ENCODE measurements around the gene CYP11A1.
A peak's percentile ranks its signal among the peaks of the same experiment; 100 is the strongest.

Gene CYP11A1

DNA sequence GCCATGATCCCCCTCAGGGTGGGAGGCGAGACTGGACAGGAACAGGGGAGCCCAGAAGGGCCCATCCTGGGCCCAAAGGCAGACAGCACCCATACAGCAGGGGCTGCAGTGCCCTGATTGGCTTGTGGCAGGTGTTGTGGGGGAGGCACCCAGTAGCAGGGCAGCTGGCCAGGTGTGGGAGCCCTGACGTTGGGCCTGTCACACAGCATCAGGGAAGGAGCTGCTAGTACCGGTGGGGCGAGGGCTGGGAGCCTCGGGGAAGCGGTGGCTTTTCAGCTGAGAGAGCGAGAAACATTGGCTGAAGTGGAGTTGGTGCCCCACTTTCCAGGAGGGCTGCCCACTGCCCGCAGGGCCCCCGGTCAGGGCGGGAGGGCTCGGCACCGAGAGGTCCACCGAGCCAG is 19.7 kb upstream of the CYP11A1 start:
- no peak for DNase-seq

GRCh38 chr15:74386496-74387140 is 19.2 kb upstream of the CYP11A1 start:
- no peak for DNase-seq

DNA sequence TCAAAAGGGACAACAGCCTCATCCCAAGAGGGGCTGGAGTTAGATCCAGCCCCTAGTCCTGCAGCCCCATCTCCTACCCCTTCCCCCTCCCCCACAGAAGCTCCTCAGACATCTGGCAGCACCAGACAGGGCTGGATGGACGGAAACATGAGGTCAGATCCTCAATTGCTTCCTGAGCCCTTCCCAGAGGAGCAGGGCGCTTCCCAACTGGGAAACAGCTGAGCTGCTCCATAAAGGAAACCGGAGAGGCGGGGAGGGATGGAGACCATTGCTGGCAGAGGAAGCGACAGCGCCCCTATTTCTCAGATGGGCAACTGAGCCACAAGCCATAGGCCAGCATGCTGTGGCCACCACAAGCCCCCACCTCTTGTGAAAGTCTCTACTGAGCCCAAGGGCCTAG is 18.3 kb upstream of the CYP11A1 start:
- no peak for DNase-seq

- DNase-seq = no peak
These were observed 17.6 kb upstream of the CYP11A1 start for GRCh38 chr15:74384881-74385643.

DNA sequence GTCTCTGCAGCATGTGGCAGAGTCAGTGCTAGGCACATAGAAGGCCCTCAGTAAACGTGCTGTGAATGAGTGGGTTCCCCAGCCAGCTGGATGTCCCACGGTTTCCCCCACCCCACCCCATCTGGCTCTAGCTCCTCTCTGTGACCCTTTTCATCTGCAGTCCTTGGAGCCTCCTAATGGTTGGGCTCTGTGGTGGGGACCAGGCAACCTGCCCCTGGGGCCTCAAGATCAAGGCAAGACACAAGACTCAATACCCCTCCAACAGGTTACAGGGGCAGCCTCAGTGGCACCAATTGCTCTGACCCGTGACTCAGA is 17.1 kb upstream of the CYP11A1 start:
- no peak for DNase-seq

GRCh38 chr15:74383695-74384565 is 16.5 kb upstream of the CYP11A1 start:
- DNase-seq = no peak

DNA sequence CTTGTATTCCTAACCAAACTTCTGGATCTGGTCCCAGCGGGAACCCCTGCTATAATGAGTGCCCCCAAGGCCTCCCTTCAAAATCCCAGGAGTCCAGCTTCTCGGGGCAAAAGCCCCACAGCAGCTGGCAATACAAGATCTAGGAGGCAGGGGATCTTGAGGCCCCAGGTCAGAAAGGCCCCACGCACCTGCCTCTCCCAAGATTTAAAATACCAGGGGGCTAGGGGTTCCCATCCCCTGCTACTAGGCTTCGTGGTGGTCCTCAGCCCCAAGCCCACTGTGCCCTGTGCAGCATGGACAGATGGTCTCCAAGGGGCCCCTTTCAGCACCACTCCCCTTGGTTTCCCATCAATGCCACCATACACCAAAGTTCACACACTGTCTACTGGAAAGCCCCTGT is 15.8 kb upstream of the CYP11A1 start:
- DNase-seq = no peak

DNA sequence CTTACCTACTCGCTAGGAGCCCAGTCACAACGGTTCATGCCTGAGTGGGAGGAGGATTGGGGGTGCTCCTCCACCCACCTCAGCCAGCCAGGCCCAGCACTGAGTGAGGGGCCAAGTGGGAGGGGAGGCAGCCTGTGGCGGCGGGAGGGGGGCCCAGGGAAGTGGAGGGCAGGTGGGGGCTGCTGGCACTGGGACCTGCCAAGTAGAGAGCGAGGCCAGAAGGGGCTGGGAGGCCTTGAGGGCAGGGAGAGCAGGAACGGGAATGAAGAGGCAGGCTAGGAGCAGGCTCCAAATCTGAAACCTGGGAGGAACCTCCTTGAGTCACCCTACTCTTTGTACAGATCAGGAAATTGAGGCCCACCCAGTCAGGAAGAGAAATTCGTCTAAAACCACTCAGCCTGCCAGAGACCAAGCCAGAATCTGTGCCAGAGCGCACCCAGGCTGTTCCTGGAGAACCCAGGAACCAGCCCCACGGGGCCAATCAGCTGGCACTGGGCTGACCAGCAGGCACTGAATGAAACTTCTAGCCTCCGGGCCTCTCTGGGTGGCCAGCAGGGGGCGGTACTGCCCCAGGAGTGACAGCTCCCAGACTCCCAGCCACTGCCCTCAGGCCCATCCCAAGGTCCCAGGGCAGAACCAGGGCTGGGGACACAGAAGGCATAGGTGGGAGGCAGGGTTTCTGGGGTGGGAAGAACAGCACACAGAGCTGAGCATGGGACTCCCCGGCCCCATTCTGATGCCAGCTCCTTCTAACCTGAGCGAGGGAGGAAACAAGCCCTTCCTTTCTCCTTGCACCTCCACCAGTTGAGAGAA is 14.8 kb upstream of the CYP11A1 start:
- DNase-seq = no peak

DNA sequence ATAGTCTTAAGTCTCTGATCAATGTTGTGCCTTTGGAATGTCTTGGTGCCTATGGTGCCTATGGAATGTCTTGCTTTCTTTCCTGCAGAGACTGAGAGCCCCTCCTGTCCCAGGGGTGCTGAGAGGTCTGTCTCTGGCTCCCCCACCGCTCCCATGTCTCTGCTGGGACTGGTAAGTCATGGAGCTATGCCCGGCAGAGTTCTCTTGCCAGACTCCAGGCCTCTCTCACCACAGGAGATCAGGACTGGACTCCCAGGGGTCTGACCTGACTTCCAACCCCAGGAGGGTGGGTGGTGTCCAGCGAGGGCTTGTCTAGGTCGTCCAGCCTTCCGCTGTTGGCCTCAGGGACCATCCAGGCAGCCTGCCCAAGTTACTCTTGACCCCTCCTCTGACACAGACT is 14.0 kb upstream of the CYP11A1 start:
- DNase-seq = no peak

GRCh38 chr15:74381190-74381453 is 13.7 kb upstream of the CYP11A1 start:
- no peak for DNase-seq

GRCh38 chr15:74380361-74381189 is 13.1 kb upstream of the CYP11A1 start:
- no peak for DNase-seq

- no peak for DNase-seq
These were observed 11.4 kb upstream of the CYP11A1 start for GRCh38 chr15:74378848-74379247.

GRCh38 chr15:74377831-74378766 is 10.7 kb upstream of the CYP11A1 start:
- no peak for DNase-seq

DNA sequence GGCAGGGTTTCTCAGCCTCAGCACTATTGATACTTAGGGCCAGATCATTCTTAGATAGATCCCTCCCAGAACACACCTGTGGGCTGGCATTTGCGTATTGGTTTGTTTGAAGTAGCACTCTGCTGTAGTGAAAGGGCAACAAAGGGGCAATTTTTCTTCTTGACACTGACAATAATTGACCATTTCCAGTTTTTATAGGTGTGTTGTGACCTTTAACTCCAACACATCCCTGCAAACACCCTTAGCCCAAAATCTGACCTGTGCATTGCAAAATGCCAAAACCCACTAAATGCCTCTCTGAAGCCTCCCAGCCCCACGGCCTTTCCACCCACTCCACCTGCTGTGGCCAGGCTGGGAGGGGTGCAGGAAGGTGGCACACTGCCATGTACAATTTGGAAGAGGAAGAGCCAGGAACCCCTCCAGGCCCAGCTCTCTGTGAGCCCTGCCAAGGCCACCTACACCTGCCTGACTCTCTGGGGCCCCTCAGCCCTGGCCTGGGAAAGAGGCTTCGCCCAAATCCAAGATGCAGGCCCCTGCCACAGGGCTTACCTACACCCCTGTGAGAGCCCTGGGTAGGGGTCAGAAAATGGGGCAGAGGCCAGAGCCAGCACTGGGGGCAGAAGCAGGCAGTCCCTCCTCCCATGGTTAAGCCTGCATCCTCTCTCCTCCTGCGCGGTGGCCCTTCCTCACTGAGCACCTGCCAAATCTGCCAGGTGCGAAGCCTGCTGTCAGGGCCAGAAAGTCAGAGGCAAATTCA is 9.6 kb upstream of the CYP11A1 start:
- DNase-seq = no peak

DNA sequence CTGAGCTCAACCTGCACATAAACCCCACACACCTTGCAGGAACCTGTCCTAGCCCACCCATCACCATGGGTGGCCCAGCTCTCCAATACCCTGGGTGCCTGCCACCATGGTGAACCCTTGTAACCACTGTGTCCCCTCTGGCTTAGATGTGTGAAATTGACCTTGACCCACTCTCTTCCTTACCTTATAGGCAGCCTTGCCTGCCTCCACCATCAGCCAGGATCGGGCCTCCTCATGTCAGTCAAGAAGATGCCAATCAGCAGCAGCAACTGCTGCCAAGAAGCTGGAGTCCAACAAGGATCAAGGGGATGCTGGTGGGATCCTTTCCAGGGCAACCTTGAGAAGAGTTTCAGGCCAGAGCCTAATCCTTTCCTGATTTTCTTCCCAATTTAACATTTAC is 8.8 kb upstream of the CYP11A1 start:
- DNase-seq = no peak

DNA sequence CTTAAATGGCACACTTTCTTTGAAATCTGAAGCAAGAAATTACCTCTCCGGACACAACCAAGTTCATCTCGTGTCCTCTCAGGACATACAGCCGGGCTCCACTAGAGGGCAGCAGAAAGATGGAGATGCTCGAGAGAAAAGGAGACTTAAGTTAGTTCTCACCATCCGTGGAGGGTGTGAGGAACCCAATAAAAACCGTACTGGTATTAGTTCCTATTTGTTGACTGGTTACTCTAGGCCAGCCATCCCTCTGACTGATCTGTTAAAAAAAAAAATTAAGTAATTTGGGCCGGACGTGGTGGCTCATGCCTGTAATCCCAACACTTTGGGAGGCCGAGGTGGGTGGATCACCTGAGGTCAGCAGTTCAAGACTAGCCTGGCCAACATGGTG is 7.9 kb upstream of the CYP11A1 start:
- peak; percentile 13 for DNase-seq

DNA sequence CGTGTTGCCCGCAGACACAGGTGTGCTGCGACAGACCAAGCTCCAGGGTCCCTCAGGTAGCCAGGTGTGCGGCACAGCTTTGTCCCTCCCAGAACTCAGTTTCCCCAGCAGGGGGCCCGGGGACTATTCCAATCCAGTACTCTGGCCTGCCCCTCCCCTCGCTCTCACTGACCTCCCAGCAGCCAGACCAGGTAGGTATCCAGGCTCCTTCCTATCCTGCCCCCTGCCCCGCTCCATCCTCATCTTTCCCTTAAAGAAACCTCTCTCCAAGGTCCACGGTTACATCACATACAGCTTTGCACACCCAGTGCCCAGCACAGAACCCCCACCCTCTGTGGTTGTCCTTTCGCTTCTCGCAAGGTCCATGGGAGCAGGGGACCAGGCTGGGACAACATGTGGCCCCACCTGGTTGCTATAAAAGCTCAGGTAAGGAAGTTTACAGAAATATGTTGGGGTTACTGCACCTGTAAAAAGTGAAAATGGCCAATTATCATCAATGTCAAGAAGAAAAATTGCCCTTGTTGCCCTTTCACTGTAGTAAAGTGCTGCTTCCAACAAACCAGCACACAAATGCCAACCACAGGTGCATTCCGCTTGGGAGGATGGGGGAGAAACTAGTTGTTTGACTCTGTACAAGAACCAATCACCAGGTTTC is 7.3 kb upstream of the CYP11A1 start:
- DNase-seq = no peak

DNA sequence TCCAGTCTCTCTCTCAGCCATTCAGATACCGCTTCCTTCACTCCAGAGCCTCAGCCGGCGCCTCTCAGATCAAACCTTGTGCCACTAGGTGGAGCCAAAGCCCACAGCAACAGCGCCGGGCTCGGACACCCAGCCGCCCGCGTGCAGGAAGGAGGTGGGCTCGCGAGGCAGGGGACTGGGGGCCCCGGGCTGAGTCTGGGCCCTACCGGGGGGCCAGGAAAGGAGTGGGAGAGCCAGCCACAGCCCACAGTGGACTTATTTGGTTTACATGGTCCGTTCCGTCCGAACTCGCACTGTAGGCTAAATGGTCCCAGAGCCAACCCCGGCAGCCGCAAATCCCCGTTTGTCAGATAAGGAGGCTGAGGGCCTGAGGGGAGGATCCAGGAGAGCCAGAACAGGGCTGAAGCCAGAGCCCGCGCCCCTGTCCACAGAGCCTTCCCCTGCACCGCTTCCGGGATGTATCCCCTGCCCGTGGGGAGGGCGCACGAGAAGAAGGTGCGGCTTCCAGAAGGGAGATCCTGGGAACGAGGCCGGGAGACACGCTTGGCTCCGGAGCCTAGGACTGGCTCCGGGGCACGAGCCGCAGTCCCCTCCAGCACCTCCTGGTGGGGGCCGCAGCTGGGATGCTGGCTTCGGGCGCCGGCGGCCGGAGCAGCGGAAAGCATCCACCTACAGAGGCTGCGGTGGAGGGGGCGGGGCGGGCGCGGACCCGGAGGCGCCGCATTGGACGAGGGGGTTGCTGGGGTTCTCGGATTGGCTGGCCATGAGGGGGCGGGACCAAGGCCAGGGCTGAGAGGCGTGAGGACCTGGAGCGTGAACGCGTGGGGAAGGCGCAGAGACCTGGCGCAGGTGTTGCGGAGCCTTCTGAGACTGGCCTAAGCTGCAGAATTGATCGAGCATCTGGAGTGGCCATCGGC is 6.5 kb upstream of the CYP11A1 start:
- DNase-seq = peak; percentile 71
